PC-9 (cell line): ENCODE measurements around the gene PLPP6. TPM values are rescaled to one million over a fixed set of nuclear protein-coding genes. Genes with fewer than 3 reads are reported as not detected.

Source experiments
- BruUV-seq: library from RNA; stranded (reverse); fragments of 400-500 nt; replicated peaks from 2 replicates; lab custom pipeline; 2021; lab: Mats Ljungman, UMichigan
- CTCF ChIA-PET: fragments of 300-600 bp; sonication (Branson Sonifier 250); formaldehyde crosslinking; loops from one replicate; lab custom pipeline; 2022; ENCODE audit warnings: antibody characterized with exemption; lab: Charles Lee
- POLR2A ChIA-PET: fragments of 300-600 bp; sonication (Branson Sonifier 250); formaldehyde crosslinking; loops from one replicate; lab custom pipeline; 2022; ENCODE audit warnings: antibody characterized with exemption; ENCODE audit not compliant: unreplicated experiment; lab: Charles Lee
- DNase-seq, 2 experiments: peaks; one replicate each; pipeline versions ENCODE4 v3.0.0 to v3.0.0-alpha.2; 2015 to 2022; ENCODE audit warnings: mixed read lengths in 1 of 2
- H2AFZ ChIP-seq: fragments of 200-600 bp; sonication (generic); 2 replicates; pipeline ENCODE4 v1.8.1; 2017; ENCODE audit warnings: antibody characterized with exemption
- H3F3A ChIP-seq: fragments of 200-600 bp; sonication (generic); 2 replicates; pipeline ENCODE4 v1.8.1; 2017; ENCODE audit warnings: antibody characterized with exemption, mild to moderate bottlenecking, low read depth; ENCODE audit not compliant: insufficient read depth
- H3K27ac ChIP-seq: fragments of 200-600 bp; sonication (generic); 2 replicates; pipeline ENCODE4 v1.6.1; 2016; ENCODE audit warnings: mixed run types
- H3K27me3 ChIP-seq: fragments of 200-600 bp; sonication (generic); 2 replicates; pipeline ENCODE4 v1.6.1; 2016; ENCODE audit warnings: low read depth, mixed run types; ENCODE audit not compliant: insufficient read depth
- H3K36me3 ChIP-seq: fragments of 200-600 bp; sonication (generic); 2 replicates; pipeline ENCODE4 v1.6.1; 2016; ENCODE audit warnings: low read depth, mixed run types
- H3K4me1 ChIP-seq: fragments of 200-600 bp; sonication (generic); replicated peaks from 2 replicates; pipeline ENCODE4 v1.6.1; 2016; ENCODE audit warnings: mixed run types; ENCODE audit not compliant: insufficient read depth
- H3K4me2 ChIP-seq: fragments of 200-600 bp; sonication (generic); 2 replicates; pipeline ENCODE4 v1.6.1; 2017; ENCODE audit warnings: mixed run types
- H3K4me3 ChIP-seq: fragments of 200-600 bp; sonication (generic); 2 replicates; pipeline ENCODE4 v1.6.1; 2016; ENCODE audit warnings: mixed run types
- H3K79me2 ChIP-seq: fragments of 200-600 bp; sonication (generic); 2 replicates; pipeline ENCODE4 v1.6.1; 2017; ENCODE audit warnings: low read depth, mixed run types
- H3K9me2 ChIP-seq: fragments of 200-600 bp; sonication (generic); 2 replicates; pipeline ENCODE4 v1.8.1; 2017; ENCODE audit warnings: mild to moderate bottlenecking; ENCODE audit not compliant: insufficient read depth
- H3K9me3 ChIP-seq: fragments of 200-600 bp; sonication (generic); 2 replicates; pipeline ENCODE4 v1.8.1; 2016; ENCODE audit warnings: low read depth; ENCODE audit not compliant: insufficient read depth
- H4K20me1 ChIP-seq: fragments of 200-600 bp; sonication (generic); 2 replicates; pipeline ENCODE4 v1.8.1; 2017; ENCODE audit not compliant: insufficient read depth
- EZH2 ChIP-seq: fragments of 200-600 bp; sonication (generic); IDR thresholded peaks from 2 replicates; pipeline ENCODE4 v1.8.0; 2017; ENCODE audit warnings: antibody characterized with exemption, low read depth
- intact Hi-C: fragments of 100-400 bp; cut with micrococcal nuclease; formaldehyde crosslinking; loops from one replicate; pipeline ENCODE4 v1.10.0; 2022; ENCODE audit not compliant: unreplicated experiment
- total RNA-seq: library from RNA; stranded (reverse); gene quantifications from 2 replicates; pipeline ENCODE4 v1.2.3, GENCODE V29; 2021
- TF ChIP-seq, protein P1 (sequence below): fragments of 200-600 bp; sonication (generic); conservative IDR thresholded peaks from 2 replicates; pipeline ENCODE4 v1.6.1; 2017; ENCODE audit warnings: mixed run types, antibody characterized with exemption, mild to moderate bottlenecking, moderate library complexity

PLPP6 gene
- total RNA-seq, 1 experiment from 2014 or later, result 5.9 TPM

DNA sequence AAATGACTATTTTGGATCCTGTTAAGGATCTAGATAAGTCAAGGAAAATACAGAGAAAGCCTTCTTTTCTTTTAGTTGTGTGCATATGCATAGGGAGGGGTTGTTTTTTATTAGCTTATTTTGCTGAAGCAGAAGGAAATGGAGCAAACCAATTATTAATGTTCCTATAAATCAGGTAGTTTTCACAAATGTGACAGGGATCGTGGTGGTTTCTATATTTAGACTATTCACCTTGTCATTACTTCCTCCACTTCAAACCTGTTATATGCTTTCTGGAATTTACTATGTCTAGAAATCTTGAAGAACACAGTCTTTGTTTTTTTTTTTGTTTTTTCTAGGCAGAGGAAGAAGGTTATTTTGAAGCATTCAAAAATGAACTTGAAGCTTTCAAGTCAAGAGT, 39.4 kb downstream of the PLPP6 start:
- Histone ChIP-seq H3K4me3 (no peak overlapping the region), H3K4me2 (no peak overlapping the region), H3F3A (no peaks in the 10 kb centered on the region), H3K4me1 (no peaks in the 10 kb centered on the region), H4K20me1 (no peaks in the 10 kb centered on the region), H3K27ac (no peak overlapping the region), H3K36me3 (peaks cover 13% of the 10 kb centered on the region; the same call in 1 of the 2 replicates), H2AFZ (no peak overlapping the region), H3K27me3 (no peaks in the 10 kb centered on the region), H3K9me3 (no peaks in the 10 kb centered on the region), H3K79me2 (no peaks in the 10 kb centered on the region), H3K9me2 (no peaks in the 10 kb centered on the region)
- ChIA-PET CTCF (interaction anchor here (0.5 kb wide), 1 partner anchor 36 kb away, joined by 3 read pairs; no protein-coding TSS in a partner anchor), POLR2A (no interaction called here)
- no peak for TF ChIP-seq EZH2
- TF ChIP-seq, protein P1, sequence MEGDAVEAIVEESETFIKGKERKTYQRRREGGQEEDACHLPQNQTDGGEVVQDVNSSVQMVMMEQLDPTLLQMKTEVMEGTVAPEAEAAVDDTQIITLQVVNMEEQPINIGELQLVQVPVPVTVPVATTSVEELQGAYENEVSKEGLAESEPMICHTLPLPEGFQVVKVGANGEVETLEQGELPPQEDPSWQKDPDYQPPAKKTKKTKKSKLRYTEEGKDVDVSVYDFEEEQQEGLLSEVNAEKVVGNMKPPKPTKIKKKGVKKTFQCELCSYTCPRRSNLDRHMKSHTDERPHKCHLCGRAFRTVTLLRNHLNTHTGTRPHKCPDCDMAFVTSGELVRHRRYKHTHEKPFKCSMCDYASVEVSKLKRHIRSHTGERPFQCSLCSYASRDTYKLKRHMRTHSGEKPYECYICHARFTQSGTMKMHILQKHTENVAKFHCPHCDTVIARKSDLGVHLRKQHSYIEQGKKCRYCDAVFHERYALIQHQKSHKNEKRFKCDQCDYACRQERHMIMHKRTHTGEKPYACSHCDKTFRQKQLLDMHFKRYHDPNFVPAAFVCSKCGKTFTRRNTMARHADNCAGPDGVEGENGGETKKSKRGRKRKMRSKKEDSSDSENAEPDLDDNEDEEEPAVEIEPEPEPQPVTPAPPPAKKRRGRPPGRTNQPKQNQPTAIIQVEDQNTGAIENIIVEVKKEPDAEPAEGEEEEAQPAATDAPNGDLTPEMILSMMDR, result no peak
- DNase-seq, result no peak
- no TSS peak for BruUV-seq
- intact Hi-C loops, result no loop called here

DNA sequence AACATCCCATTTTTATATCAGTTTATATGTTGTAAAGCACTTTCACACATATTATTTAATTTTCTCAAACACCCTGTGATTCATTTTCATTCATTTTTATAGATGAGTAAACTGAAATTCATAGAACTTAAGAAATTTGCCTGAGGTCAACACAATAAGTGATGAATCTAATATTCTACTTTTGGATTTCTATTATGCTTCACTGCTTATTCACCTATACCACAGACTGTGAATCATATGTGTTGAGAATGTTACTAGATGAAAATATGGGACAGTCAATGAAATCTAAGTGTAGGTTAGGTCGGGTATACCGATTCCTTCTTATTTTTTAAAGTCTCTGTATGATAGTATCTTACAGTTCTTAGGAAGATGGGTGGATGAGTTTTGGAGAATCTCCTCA, 42.0 kb downstream of the PLPP6 start:
- no peaks in the 10 kb centered on the region for H4K20me1 ChIP-seq
- peaks cover 7% of the 10 kb centered on the region; the same call in 1 of the 2 replicates for H3K36me3 ChIP-seq
- TF ChIP-seq, protein P1, result no peak
- TF ChIP-seq EZH2, result no peak
- H3K27me3 ChIP-seq, result no peaks in the 10 kb centered on the region
- CTCF ChIA-PET, result interaction anchor here (0.6 kb wide), 2 partner anchors 11 to 1452 kb away, joined by 3 to 6 read pairs; no protein-coding TSS in a partner anchor
- H3K27ac ChIP-seq, result no peak overlapping the region
- intact Hi-C loops, result no loop called here
- H3K9me3 ChIP-seq, result no peaks in the 10 kb centered on the region
- H3K4me1 ChIP-seq, result no peaks in the 10 kb centered on the region
- no peak overlapping the region for H3K4me3 ChIP-seq
- no peak overlapping the region for H2AFZ ChIP-seq
- no TSS peak for BruUV-seq
- no peak for DNase-seq
- no peaks in the 10 kb centered on the region for H3K9me2 ChIP-seq
- H3K79me2 ChIP-seq, result no peaks in the 10 kb centered on the region
- POLR2A ChIA-PET, result no interaction called here
- H3F3A ChIP-seq, result no peaks in the 10 kb centered on the region
- no peak overlapping the region for H3K4me2 ChIP-seq

DNA sequence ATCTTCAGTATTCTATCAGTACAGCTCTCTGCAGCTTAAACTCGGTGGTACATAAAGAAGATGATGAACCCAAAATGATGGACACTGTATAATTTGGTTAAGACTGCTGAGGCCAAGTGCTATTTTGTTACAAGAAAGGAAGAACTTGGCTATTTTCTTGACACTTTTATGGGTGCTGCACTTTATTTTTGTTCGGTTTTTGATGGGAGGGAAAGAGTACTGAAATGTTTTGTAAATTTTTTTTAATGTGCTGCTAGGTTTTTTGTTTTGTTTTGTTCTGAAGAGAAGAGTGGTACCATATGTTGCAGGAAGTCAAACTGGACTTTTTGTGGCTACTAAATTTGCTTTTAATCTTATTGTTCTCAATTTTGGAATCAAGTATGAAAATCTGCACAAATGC, 43.9 kb downstream of the PLPP6 start:
- Histone ChIP-seq H3K4me3 (no peak overlapping the region), H3K36me3 (0 out of 2 replicates have a peak, but pooled peaks cover 5% of the 10 kb centered on the region), H3F3A (peaks cover 4% of the 10 kb centered on the region; the same call in 1 of the 2 replicates), H3K4me1 (no peaks in the 10 kb centered on the region), H3K9me2 (no peaks in the 10 kb centered on the region), H3K79me2 (no peaks in the 10 kb centered on the region), H2AFZ (no peak overlapping the region), H3K9me3 (no peaks in the 10 kb centered on the region), H3K27ac (no peak overlapping the region), H3K27me3 (no peaks in the 10 kb centered on the region), H3K4me2 (no peak overlapping the region), H4K20me1 (no peaks in the 10 kb centered on the region)
- CTCF ChIA-PET, result no interaction called here
- intact Hi-C loops, result no loop called here
- DNase-seq, result no peak
- TF ChIP-seq, protein P1, result no peak
- no peak for TF ChIP-seq EZH2
- POLR2A ChIA-PET, result no interaction called here
- no TSS peak for BruUV-seq
